ENCODE results near the gene SPP2. TPM values are rescaled to one million over a fixed set of nuclear protein-coding genes. Genes with fewer than 3 reads are reported as not detected.

SPP2 gene
- total and polyA plus RNA-seq, 2 of the 8 experiments (the other 6 are each of a cell fraction or from before 2014, with no cell fraction given) = not detected

DNA sequence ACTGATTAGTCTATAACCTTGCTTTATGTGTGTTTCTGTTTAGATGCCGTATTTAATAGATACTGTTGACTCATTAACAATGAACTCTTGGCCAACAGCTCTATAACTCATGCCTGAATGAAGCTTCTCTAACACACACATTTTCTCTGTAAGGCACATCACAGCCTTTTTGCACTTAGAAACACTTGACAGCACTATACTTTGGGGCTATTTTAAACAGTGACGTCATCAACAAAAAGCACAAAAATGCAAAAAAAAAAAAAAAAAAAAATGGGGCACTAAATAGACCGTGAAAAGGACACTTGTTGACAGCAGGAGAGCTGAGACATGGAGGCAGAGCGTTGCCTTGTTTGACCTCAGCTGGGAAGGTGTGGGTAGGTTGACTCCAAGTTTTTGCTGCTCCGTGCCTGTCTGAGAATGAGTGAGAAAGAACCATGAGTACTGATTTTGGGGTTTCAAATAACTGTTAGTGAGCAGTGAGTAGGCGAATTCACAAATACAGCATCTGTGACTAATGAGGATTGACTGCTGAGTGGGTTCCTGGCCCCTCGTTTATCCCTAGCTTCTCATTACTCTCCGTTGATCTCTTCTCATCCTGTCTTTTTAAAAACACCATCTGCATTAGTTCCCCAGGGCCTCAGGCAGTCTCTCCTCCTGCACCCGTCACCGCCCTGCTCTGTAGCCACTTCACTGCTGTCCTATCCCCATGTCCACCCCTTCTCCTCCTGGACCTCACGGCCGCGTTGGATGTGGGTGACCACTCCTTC lies 24.4 kb downstream of the SPP2 start:
- Histone ChIP-seq H2BK20ac (ENCODE audit: low read length) (no peak overlapping the region), H3K4ac (replicated peaks; ENCODE audit: insufficient read length, low read depth, low read length) (no peak overlapping the region), H3K14ac (ENCODE audit: insufficient read length) (no peak overlapping the region), H3K23me2 (ENCODE audit: low read depth, low read length) (no peaks in the 10 kb centered on the region), H3K9me3 (ENCODE audit: insufficient read depth in 2 of 2, low read depth in 1 of 2, low read length in 1 of 2) (no peaks in the 10 kb centered on the region), H3K56ac (replicated peaks; ENCODE audit: insufficient read length, low read depth, low read length) (no peak overlapping the region), H2BK120ac (replicated peaks; ENCODE audit: low read depth, low read length) (no peak overlapping the region), H4K20me1 (replicated peaks in 1 of 2; ENCODE audit: control insufficient read depth in 1 of 2, insufficient read depth in 2 of 2, low read length in 2 of 2) (no peaks in the 10 kb centered on the region), H4K91ac (replicated peaks; ENCODE audit: insufficient read length, low read length) (no peak overlapping the region), H2AFZ (ENCODE audit: low read length) (no peak overlapping the region), H3K4me1 (replicated peaks in 1 of 4; ENCODE audit: control insufficient read depth in 3 of 4, insufficient read depth in 4 of 4, low read length in 3 of 4) (no peaks in the 10 kb centered on the region), H3K79me1 (ENCODE audit: low read depth, low read length) (no peaks in the 10 kb centered on the region), H2BK12ac (ENCODE audit: low read depth, low read length) (no peak overlapping the region), H3K4me3 (ENCODE audit: extremely low read depth in 1 of 4, insufficient read depth in 2 of 4, low read depth in 3 of 4, low read length in 4 of 4) (no peak overlapping the region), H3K27ac (ENCODE audit: low read depth, low read length) (no peak overlapping the region), H4K5ac (ENCODE audit: insufficient read length, low read depth, low read length) (no peak overlapping the region), H2BK5ac (ENCODE audit: low read depth, low read length) (no peak overlapping the region), H2AK5ac (ENCODE audit: low read depth, low read length) (no peak overlapping the region), H3K9ac (replicated peaks in 1 of 4; ENCODE audit: extremely low read depth in 1 of 4, low read depth in 3 of 4, low read length in 3 of 4) (no peak overlapping the region), H3K4me2 (ENCODE audit: insufficient read depth in 1 of 2, low read depth in 2 of 2, low read length in 2 of 2) (no peak overlapping the region), H3K27me3 (replicated peaks in 1 of 4; ENCODE audit: control insufficient read depth in 3 of 4, extremely low read depth in 1 of 4, insufficient read depth in 3 of 4, low read length in 3 of 4) (no peaks in the 10 kb centered on the region), H3K79me2 (ENCODE audit: control insufficient read depth in 1 of 2, insufficient read depth in 2 of 2, low read length in 2 of 2) (no peaks in the 10 kb centered on the region), H3K23ac (ENCODE audit: insufficient read length) (no peak overlapping the region), H2BK15ac (ENCODE audit: low read length) (no peak overlapping the region), H3K36me3 (ENCODE audit: control insufficient read depth in 2 of 4, insufficient read depth in 4 of 4, low read length in 3 of 4) (no peaks in the 10 kb centered on the region), H3K18ac (ENCODE audit: extremely low read depth, low read length) (no peak overlapping the region), H4K8ac (ENCODE audit: extremely low read depth, insufficient read depth, low read length) (no peak overlapping the region)
- ChIA-PET POLR2A (ENCODE audit: partially characterized antibody) (no interaction called here), CTCF (ENCODE audit: partially characterized antibody) (interaction anchor here (0.6 to 0.7 kb wide), 2 partner anchors 59 to 493 kb away, joined by 3 read pairs; no protein-coding TSS in a partner anchor)
- 91% methylated on average over 13 of the region's 13 CpGs; no CpG with 5 or more reads in 1 of the 2 experiments for WGBS, 2 experiments (ENCODE audit: extremely low coverage in 1 of 2, insufficient coverage in 1 of 2, insufficient read length in 1 of 2, insufficient replicate concordance in 2 of 2, low coverage in 1 of 2, low lambda C conversion rate in 2 of 2, missing lambda C conversion rate in 1 of 2)
- DNase-seq (ENCODE audit: low read depth in 1 of 2, low spot score in 2 of 2) (no peak), FAIRE-seq (no peak)
- TF ChIP-seq SIN3A (conservative IDR thresholded peaks at IDR 0.05 in 1 of 2, IDR thresholded peaks at IDR 0.05 in 1 of 2; ENCODE audit: low read depth in 1 of 2, low read length in 2 of 2) (no peak), CTBP2 (IDR thresholded peaks at IDR 0.05; ENCODE audit: borderline replicate concordance, insufficient read depth, insufficient read length, low read length) (no peak), JUND (IDR thresholded peaks at IDR 0.05; ENCODE audit: low read length) (no peak), SP1 (IDR thresholded peaks at IDR 0.05; ENCODE audit: low read depth, low read length) (no peak), JUN (IDR thresholded peaks at IDR 0.05; ENCODE audit: low read depth, low read length) (no peak), SAP30 (IDR thresholded peaks at IDR 0.05; ENCODE audit: insufficient read depth, insufficient replicate concordance, low read length) (no peak), RFX5 (IDR thresholded peaks at IDR 0.05; ENCODE audit: borderline replicate concordance, low read depth, low read length) (no peak), BCL11A (IDR thresholded peaks at IDR 0.05; ENCODE audit: low read depth in 2 of 2, low read length in 2 of 2) (no peak), HDAC6 (IDR thresholded peaks at IDR 0.05; ENCODE audit: low read depth, low read length) (no peak), BRCA1 (IDR thresholded peaks at IDR 0.05; ENCODE audit: low read depth, low read length) (no peak), TEAD4 (IDR thresholded peaks at IDR 0.05; ENCODE audit: low read depth, low read length) (no peak), CEBPB (IDR thresholded peaks at IDR 0.05; ENCODE audit: low read depth, low read length) (no peak), KDM4A (IDR thresholded peaks at IDR 0.05; ENCODE audit: low read depth, low read length, severe bottlenecking) (no peak)

All from H1 (cell line).